Hepatocyte (in vitro differentiated cells): ENCODE data around the gene NCOA6. TPM values are rescaled to one million over a fixed set of nuclear protein-coding genes. Genes with fewer than 3 reads are reported as not detected.

Experiments used
- DNase-seq: peaks from one replicate; pipeline ENCODE4 v3.0.0-alpha.2; 2016; ENCODE audit warnings: low spot score
- H2AFZ ChIP-seq: fragments of 200-600 bp; sonication (generic); 2 replicates; pipeline ENCODE4 v1.6.0; 2016; ENCODE audit warnings: antibody characterized with exemption, mild to moderate bottlenecking
- H3K27ac ChIP-seq: fragments of 200-600 bp; sonication (generic); 2 replicates; pipeline ENCODE4 v1.5.1; 2016; ENCODE audit warnings: mild to moderate bottlenecking
- H3K27me3 ChIP-seq: fragments of 200-600 bp; sonication (generic); 2 replicates; pipeline ENCODE4 v1.6.1; 2016
- H3K36me3 ChIP-seq: fragments of 200-600 bp; sonication (generic); replicated peaks from 2 replicates; pipeline ENCODE4 v1.5.1; 2016; ENCODE audit warnings: low read depth; ENCODE audit not compliant: insufficient read depth
- H3K4me1 ChIP-seq: fragments of 200-600 bp; sonication (generic); 2 replicates; pipeline ENCODE4 v1.5.1; 2016; ENCODE audit warnings: mild to moderate bottlenecking, moderate library complexity; ENCODE audit not compliant: insufficient read depth
- H3K4me2 ChIP-seq: fragments of 200-600 bp; sonication (generic); 2 replicates; pipeline ENCODE4 v1.6.0; 2016
- H3K4me3 ChIP-seq: fragments of 200-600 bp; sonication (generic); 2 replicates; pipeline ENCODE4 v1.5.1; 2016; ENCODE audit warnings: mild to moderate bottlenecking
- H3K79me2 ChIP-seq: fragments of 200-600 bp; sonication (generic); 2 replicates; pipeline ENCODE4 v1.6.0; 2017; ENCODE audit warnings: mild to moderate bottlenecking
- H3K9me2 ChIP-seq: fragments of 200-600 bp; sonication (generic); replicated peaks from 2 replicates; pipeline ENCODE4 v1.6.0; 2017; ENCODE audit warnings: mild to moderate bottlenecking; ENCODE audit not compliant: insufficient read depth
- H3K9me3 ChIP-seq: fragments of 200-600 bp; sonication (generic); 2 replicates; pipeline ENCODE4 v1.5.1; 2016; ENCODE audit warnings: low read depth, mild to moderate bottlenecking
- H4K20me1 ChIP-seq: fragments of 200-600 bp; sonication (generic); 2 replicates; pipeline ENCODE4 v1.6.0; 2016; ENCODE audit warnings: mild to moderate bottlenecking; ENCODE audit not compliant: insufficient read depth, poor library complexity, severe bottlenecking
- CTCF ChIP-seq: fragments of 200-600 bp; sonication (generic); IDR thresholded peaks from 2 replicates; pipeline ENCODE4 v1.5.1; 2016; ENCODE audit warnings: antibody characterized with exemption, mild to moderate bottlenecking; ENCODE audit not compliant: poor library complexity
- EZH2 ChIP-seq: fragments of 200-600 bp; sonication (generic); IDR thresholded peaks from 2 replicates; pipeline ENCODE4 v1.6.1; 2016; ENCODE audit warnings: antibody characterized with exemption, mild to moderate bottlenecking, borderline replicate concordance
- EZH2phosphoT487 ChIP-seq: fragments of 200-600 bp; sonication (generic); IDR thresholded peaks from one replicate; pipeline ENCODE4 v1.6.1; 2018; ENCODE audit warnings: antibody characterized with exemption, mild to moderate bottlenecking, low read depth, moderate library complexity; ENCODE audit not compliant: unreplicated experiment, severe bottlenecking
- WGBS: methylation state at CpG from one replicate; pipeline ENCODE4 v1.1.6; 2016; ENCODE audit warnings: low lambda C conversion rate; ENCODE audit errors: missing lambda C conversion rate; 5-methylcytosine and 5-hydroxymethylcytosine counted together
- polyA plus RNA-seq: library from polyadenylated mRNA; unstranded; fragments of >200 nt; fragmentation: Nextera tagmentation; extraction: Ambion mirVana; gene quantifications from 2 replicates; pipeline ENCODE4 v1.2.1, GENCODE V29; 2016
- total RNA-seq: library from RNA; depleted of rRNA; stranded (reverse); fragments of >200 nt; gene quantifications from 2 replicates; pipeline ENCODE4 v1.2.3, GENCODE V29; 2014

The NCOA6 gene
- total and polyA plus RNA-seq, 2 experiments from 2014 or later, result 11.6 to 23.5 TPM

- no peak for DNase-seq
- H3K27me3 ChIP-seq, result no peaks in the 10 kb centered on the region
- no peaks in the 10 kb centered on the region for H3K9me3 ChIP-seq
- no peaks in the 10 kb centered on the region for H4K20me1 ChIP-seq
- no peak overlapping the region for H3K27ac ChIP-seq
- no peaks in the 10 kb centered on the region for H3K9me2 ChIP-seq
- WGBS, result 76% methylated on average over 2 of the region's 2 CpGs
- no peak overlapping the region for H3K4me3 ChIP-seq
- no peaks in the 10 kb centered on the region for H3K4me1 ChIP-seq
- no peaks in the 10 kb centered on the region for H3K36me3 ChIP-seq
- no peak overlapping the region for H2AFZ ChIP-seq
- no peak overlapping the region for H3K4me2 ChIP-seq
- H3K79me2 ChIP-seq, result no peaks in the 10 kb centered on the region
- no peak for TF ChIP-seq CTCF
- no peak for TF ChIP-seq EZH2phosphoT487
- no peak for TF ChIP-seq EZH2
These were observed 136.0 kb downstream of the NCOA6 start for GRCh38 chr20:34689486-34689885.

DNA sequence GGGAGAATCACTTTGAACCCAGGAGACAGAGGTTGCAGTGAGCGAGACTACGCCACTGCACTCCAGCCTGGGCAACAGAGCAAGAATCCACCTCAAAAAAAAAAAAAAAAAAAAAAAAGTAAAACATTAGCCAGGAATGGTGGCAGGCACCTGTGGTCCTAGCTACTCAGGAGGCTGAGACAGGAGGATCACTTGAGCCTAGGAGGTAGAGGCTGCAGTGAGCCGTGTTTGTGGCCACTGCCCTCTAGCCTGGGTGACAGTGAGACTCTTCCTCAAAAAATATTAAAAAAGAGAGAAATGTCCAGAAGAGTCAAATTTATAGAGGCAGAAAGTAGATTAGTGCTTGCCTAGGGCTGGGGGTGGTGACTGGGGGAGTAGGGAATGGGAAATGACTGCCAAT is 141.8 kb downstream of the NCOA6 start:
- H3K9me2 ChIP-seq, result no peaks in the 10 kb centered on the region
- no peak overlapping the region for H3K4me2 ChIP-seq
- H3K27me3 ChIP-seq, result no peaks in the 10 kb centered on the region
- no peaks in the 10 kb centered on the region for H3K36me3 ChIP-seq
- no peaks in the 10 kb centered on the region for H3K4me1 ChIP-seq
- no peak for DNase-seq
- H3K27ac ChIP-seq, result no peak overlapping the region
- H3K4me3 ChIP-seq, result no peak overlapping the region
- 86% methylated on average over 3 of the region's 3 CpGs for WGBS
- no peaks in the 10 kb centered on the region for H4K20me1 ChIP-seq
- TF ChIP-seq EZH2, result no peak
- no peak for TF ChIP-seq EZH2phosphoT487
- TF ChIP-seq CTCF, result no peak
- H2AFZ ChIP-seq, result no peak overlapping the region
- H3K79me2 ChIP-seq, result no peaks in the 10 kb centered on the region
- no peaks in the 10 kb centered on the region for H3K9me3 ChIP-seq

DNA sequence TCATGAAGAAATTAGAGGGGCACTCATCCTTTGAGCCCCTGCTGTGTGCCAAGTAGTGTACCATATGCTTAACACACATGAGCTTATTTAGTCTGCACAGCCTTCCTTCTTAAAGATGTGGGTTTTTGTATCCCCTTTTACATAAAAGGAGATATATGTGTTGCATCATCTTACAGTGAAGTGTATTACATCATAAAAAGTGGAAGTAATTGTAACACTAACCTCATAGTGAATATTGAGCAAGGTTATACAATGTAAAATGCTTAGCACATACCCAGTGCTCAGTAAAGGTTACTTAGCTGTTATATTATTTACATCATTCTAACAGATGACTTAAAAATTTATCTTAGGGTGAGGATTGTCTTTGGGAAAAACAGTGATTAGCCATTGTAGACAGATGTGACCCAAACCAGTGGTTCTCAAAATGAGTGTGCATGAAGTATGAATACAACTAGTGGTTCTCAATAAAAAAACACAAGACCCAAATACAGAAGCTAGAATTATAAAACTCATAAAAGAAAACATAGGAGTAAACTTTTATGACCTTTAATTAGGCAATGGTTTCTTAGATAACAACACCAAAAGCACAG is 144.8 kb downstream of the NCOA6 start:
- H3K4me2 ChIP-seq, result no peak overlapping the region
- TF ChIP-seq CTCF, result no peak
- no peaks in the 10 kb centered on the region for H3K36me3 ChIP-seq
- H3K4me1 ChIP-seq, result peaks cover 4% of the 10 kb centered on the region
- no peak overlapping the region for H3K27ac ChIP-seq
- H3K9me3 ChIP-seq, result no peaks in the 10 kb centered on the region
- no peak for DNase-seq
- H3K79me2 ChIP-seq, result peaks cover 5% of the 10 kb centered on the region
- no peaks in the 10 kb centered on the region for H3K9me2 ChIP-seq
- H3K4me3 ChIP-seq, result no peak overlapping the region
- H2AFZ ChIP-seq, result no peak overlapping the region
- H3K27me3 ChIP-seq, result no peaks in the 10 kb centered on the region
- no peaks in the 10 kb centered on the region for H4K20me1 ChIP-seq
